ENCODE data around the gene CCDC138.

DNA sequence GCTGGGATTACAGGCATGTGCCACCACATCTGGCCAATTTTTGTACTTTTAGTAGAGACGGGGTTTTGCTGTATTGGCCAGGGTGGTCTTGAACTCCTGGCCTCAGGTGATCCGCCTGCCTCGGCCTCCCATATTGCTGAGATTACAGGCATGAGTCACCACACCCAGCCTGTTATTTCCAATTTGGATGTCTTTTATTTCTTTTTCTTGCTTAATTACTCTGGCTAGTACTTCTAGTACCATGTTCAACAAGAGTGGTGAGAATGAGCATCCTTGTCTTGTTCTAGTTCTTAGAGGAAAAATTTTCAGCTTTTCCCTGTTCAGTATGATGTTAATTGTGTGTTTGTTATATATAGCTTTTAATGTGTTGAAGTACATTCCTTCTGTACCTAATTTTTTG lies 23.4 kb downstream of the CCDC138 start:
- TF ChIP-seq SPI1 (IDR thresholded peaks at IDR 0.05; ENCODE audit: low read depth, low read length) (no peak), POLR2A (IDR thresholded peaks at IDR 0.05; ENCODE audit: low read depth, low read length) (no peak), TAF1 (IDR thresholded peaks at IDR 0.05; ENCODE audit: low read depth, low read length) (no peak), POLR2AphosphoS5 (IDR thresholded peaks at IDR 0.05; ENCODE audit: low read depth, low read length) (no peak), PAX5 (IDR thresholded peaks at IDR 0.05; ENCODE audit: insufficient read depth, low read length, severe bottlenecking) (no peak), POU2F2 (IDR thresholded peaks at IDR 0.05; ENCODE audit: low read depth, low read length) (no peak)

Measured in GM12891 (cell line).